Activated CD4-positive, alpha-beta T cell treated with anti-CD3 and anti-CD28 coated beads, Interleukin-2, amount 10 ng/mL, durations not matched to agents 7 days and 5 days (primary cell): Measurements from ENCODE around the gene HM13. TPM values are rescaled to one million over a fixed set of nuclear protein-coding genes. Genes with fewer than 3 reads are reported as not detected.

ENCODE experiments used
- CTCF ChIA-PET: fragments of 350-600 bp; sonication (Branson Sonifier 250); formaldehyde crosslinking; loops from one replicate; lab custom pipeline; 2021; ENCODE audit warnings: antibody characterized with exemption; lab: Charles Lee
- POLR2A ChIA-PET: fragments of 350-600 bp; sonication (Branson Sonifier 250); formaldehyde crosslinking; loops from one replicate; lab custom pipeline; 2021; ENCODE audit warnings: antibody characterized with exemption; lab: Charles Lee
- DNase-seq: peaks from one replicate; pipeline ENCODE4 v3.0.0-alpha.2; 2020
- H3K27ac Mint-ChIP-seq: one replicate; pipeline ENCODE4 v1.8.0; 2021; ENCODE audit warnings: mild to moderate bottlenecking, moderate library complexity, mixed read lengths
- H3K27me3 Mint-ChIP-seq: one replicate; pipeline ENCODE4 v1.8.0; 2021; ENCODE audit warnings: mixed read lengths
- H3K36me3 Mint-ChIP-seq: one replicate; pipeline ENCODE4 v1.8.0; 2021; ENCODE audit warnings: low read depth, mixed read lengths
- H3K4me1 Mint-ChIP-seq: one replicate; pipeline ENCODE4 v1.8.0; 2021; ENCODE audit warnings: mixed read lengths
- H3K4me3 Mint-ChIP-seq: one replicate; pipeline ENCODE4 v1.8.0; 2021; ENCODE audit warnings: mild to moderate bottlenecking, moderate library complexity, mixed read lengths
- H3K9me3 Mint-ChIP-seq: one replicate; pipeline ENCODE4 v1.8.0; 2021; ENCODE audit warnings: mixed read lengths
- total RNA-seq, 2 experiments: library from RNA; stranded (reverse); gene quantifications; one replicate each; pipeline ENCODE4 v1.2.3, GENCODE V29; 2021

The HM13 gene
- total RNA-seq, 2 experiments from 2014 or later = 137 to 146 TPM

DNA sequence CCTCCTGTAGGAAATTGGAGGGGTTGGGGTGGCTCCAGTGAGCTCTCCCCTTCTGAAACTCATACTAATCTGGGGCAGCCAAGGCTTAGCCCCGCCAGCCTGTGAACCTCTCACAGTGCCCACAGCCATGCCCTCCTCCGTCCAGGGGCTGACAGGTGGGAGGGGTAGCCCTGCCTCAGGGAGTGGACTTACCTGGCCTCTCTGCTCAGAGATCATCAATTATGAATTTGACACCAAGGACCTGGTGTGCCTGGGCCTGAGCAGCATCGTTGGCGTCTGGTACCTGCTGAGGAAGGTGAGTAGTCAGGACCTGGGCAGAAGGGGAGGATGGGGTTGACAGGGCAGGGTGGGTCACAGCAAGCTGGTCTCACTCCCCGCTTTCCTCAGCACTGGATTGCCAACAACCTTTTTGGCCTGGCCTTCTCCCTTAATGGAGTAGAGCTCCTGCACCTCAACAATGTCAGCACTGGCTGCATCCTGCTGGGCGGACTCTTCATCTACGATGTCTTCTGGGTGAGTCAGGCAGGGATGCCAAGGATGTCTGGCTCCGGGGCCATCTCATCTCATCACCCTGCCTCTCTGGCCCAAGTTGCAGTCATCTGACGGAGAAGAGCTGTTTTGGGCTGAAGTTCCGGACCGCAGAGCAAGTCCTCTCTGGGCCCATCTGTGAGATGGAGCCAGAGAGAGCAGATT is 34.7 kb downstream of the HM13 start:
- Mint-ChIP-seq H3K27me3 (no peaks in the 10 kb centered on the region), H3K4me1 (peaks cover 21% of the 10 kb centered on the region), H3K27ac (no peak overlapping the region), H3K4me3 (peak overlapping the region; percentile 83), H3K36me3 (peaks cover 53% of the 10 kb centered on the region), H3K9me3 (no peaks in the 10 kb centered on the region)
- POLR2A ChIA-PET = interaction anchor here (0.7 kb wide), 1 partner anchor 11 kb away, joined by 3 read pairs; no protein-coding TSS in a partner anchor
- CTCF ChIA-PET = interaction anchor here (0.8 to 18.6 kb wide), 3 partner anchors 11 to 61 kb away, joined by 3 to 282 read pairs (median 3); no protein-coding TSS in a partner anchor
- no peak for DNase-seq

DNA sequence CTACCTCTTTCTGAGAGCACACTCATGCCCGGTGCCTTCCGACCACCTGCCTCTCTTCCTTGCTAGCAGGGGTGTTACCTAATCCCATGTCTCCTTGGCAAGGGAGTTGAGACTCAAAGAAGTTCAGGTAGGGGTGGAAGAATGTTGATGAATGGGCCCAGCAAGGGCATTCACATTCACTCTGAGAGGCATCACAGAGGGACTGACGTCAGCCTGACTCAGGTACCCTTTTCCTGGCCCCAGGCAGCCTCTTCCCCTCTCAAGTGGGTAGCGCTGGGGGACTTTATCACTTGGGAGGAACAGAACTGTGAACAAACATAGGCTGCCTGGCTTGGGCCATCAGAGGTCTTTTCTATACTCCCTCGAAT is 35.3 kb downstream of the HM13 start:
- H3K4me3 Mint-ChIP-seq = no peak overlapping the region
- CTCF ChIA-PET = interaction anchor here (1.4 to 18.6 kb wide), 2 partner anchors 10 to 61 kb away, joined by 3 to 282 read pairs; no protein-coding TSS in a partner anchor
- POLR2A ChIA-PET = interaction anchor here (0.7 kb wide), 1 partner anchor 10 kb away, joined by 3 read pairs; no protein-coding TSS in a partner anchor

DNA sequence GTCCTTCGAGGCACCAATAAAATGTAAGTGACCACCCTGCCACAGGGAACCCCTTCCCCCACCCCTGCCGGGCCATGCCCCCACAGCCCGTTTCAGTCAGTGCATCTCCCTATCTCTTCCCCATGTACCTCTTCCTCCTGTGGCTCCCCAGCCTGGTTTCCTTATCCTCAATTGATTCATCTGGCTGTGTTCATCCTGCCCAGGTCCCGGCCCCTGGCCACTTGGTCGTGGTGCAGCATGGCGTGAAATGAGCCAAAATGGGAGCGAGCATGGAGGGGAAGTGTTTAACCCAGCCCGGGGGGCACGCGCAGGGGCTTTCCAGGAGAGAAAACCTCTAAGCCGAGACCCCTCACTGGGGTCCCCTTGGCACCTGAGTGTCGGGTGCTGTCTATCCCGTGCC is 35.9 kb downstream of the HM13 start:
- peaks cover 51% of the 10 kb centered on the region for H3K36me3 Mint-ChIP-seq
- CTCF ChIA-PET = interaction anchor here (1.5 to 18.6 kb wide), 4 partner anchors 12 to 60 kb away, joined by 3 to 282 read pairs (median 22); no protein-coding TSS in a partner anchor

More for the DNA sequence above, 35.3 kb downstream of the HM13 start:
- Mint-ChIP-seq H3K4me1 (peaks cover 19% of the 10 kb centered on the region), H3K36me3 (peaks cover 49% of the 10 kb centered on the region), H3K27me3 (no peaks in the 10 kb centered on the region), H3K27ac (no peak overlapping the region), H3K9me3 (no peaks in the 10 kb centered on the region)
- no peak for DNase-seq

GRCh38 chr20:31551163-31552081 is 37.2 kb downstream of the HM13 start:
- no peaks in the 10 kb centered on the region for H3K27me3 Mint-ChIP-seq
- H3K4me1 Mint-ChIP-seq = peaks cover 17% of the 10 kb centered on the region
- H3K9me3 Mint-ChIP-seq = no peaks in the 10 kb centered on the region
- peak overlapping the region; percentile 9 for H3K27ac Mint-ChIP-seq
- POLR2A ChIA-PET = no interaction called here
- H3K4me3 Mint-ChIP-seq = no peak overlapping the region
- CTCF ChIA-PET = interaction anchor here (0.6 to 18.6 kb wide), 11 partner anchors 9 to 172 kb away, joined by 3 to 282 read pairs (median 3); no protein-coding TSS in a partner anchor
- peaks cover 51% of the 10 kb centered on the region for H3K36me3 Mint-ChIP-seq
- no peak for DNase-seq

More for the DNA sequence above, 35.9 kb downstream of the HM13 start:
- H3K9me3 Mint-ChIP-seq = no peaks in the 10 kb centered on the region
- no peak overlapping the region for H3K4me3 Mint-ChIP-seq
- H3K4me1 Mint-ChIP-seq = peaks cover 19% of the 10 kb centered on the region
- no peaks in the 10 kb centered on the region for H3K27me3 Mint-ChIP-seq
- POLR2A ChIA-PET = no interaction called here
- H3K27ac Mint-ChIP-seq = no peak overlapping the region
- no peak for DNase-seq

DNA sequence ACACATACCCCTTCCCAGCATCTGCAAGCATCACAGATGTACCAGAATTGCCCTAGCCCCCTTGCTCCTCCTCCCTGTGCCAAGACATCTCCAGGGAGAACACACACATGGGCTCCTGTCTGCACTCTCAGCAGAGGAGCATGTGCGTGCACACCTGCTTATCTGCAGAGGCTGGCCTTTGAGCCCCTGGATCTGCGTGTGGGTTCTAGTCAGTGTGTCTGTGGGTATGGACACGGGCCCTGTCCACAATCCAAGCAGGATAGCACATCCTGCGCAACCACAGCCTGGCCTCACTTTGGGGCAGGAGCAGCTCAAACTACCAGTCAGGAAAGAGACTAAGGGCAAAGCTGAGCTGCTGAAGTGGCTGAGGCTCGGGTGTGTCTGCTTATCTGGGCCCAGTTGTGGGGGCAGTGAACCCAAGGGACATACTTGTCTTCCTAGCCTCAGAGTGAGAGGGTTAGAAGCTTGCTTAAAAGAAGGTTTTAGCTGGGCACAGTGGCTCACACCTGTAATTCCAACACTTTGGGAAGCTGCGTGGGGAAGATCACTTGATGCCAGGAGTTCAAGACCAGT is 41.0 kb downstream of the HM13 start:
- ChIA-PET POLR2A (no interaction called here), CTCF (interaction anchor here (1.0 to 18.6 kb wide), 4 partner anchors 13 to 169 kb away, joined by 3 to 282 read pairs (median 10); no protein-coding TSS in a partner anchor)
- peak overlapping the region; percentile 68 for H3K27ac Mint-ChIP-seq
- H3K9me3 Mint-ChIP-seq = no peaks in the 10 kb centered on the region
- H3K27me3 Mint-ChIP-seq = no peaks in the 10 kb centered on the region
- peaks cover 31% of the 10 kb centered on the region for H3K36me3 Mint-ChIP-seq
- H3K4me1 Mint-ChIP-seq = peaks cover 6% of the 10 kb centered on the region
- no peak for DNase-seq
- H3K4me3 Mint-ChIP-seq = no peak overlapping the region

DNA sequence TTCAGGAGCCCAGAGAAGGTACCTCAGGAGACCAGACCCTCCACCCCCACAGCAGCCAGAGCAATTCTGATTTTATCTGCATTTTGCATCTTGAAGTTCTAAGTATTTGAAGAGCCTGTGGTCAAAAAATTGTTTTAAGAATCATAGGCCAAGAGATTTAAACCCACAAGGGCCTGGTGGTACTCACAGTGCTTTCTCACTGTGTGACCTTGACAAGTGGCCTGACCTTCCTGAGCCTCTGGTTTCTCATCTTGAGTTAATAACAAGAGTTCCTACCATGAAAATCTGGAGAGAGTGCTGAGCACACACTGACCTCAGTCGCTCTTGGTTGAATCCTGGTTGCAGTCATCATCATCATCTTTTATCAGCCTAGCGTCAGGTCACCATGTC is 45.5 kb downstream of the HM13 start:
- Mint-ChIP-seq H3K4me1 (peaks cover 7% of the 10 kb centered on the region), H3K9me3 (no peaks in the 10 kb centered on the region), H3K27me3 (no peaks in the 10 kb centered on the region), H3K4me3 (no peak overlapping the region), H3K36me3 (peaks cover 43% of the 10 kb centered on the region), H3K27ac (peak overlapping the region; percentile 78)
- CTCF ChIA-PET = interaction anchor here (0.6 to 18.6 kb wide), 19 partner anchors 7 to 190 kb away, joined by 3 to 282 read pairs (median 4); partner anchors contain the start of gene ID1
- POLR2A ChIA-PET = interaction anchor here (0.6 to 0.8 kb wide), 2 partner anchors 10 to 53 kb away, joined by 3 read pairs; no protein-coding TSS in a partner anchor
- no peak for DNase-seq

GRCh38 chr20:31560094-31560745 is 46.0 kb downstream of the HM13 start:
- CTCF ChIA-PET = interaction anchor here (0.6 to 18.6 kb wide), 18 partner anchors 8 to 189 kb away, joined by 3 to 282 read pairs (median 4); partner anchors contain the start of gene ID1
- Mint-ChIP-seq H3K9me3 (no peaks in the 10 kb centered on the region), H3K4me1 (peaks cover 7% of the 10 kb centered on the region), H3K27ac (peak overlapping the region; percentile 78), H3K27me3 (no peaks in the 10 kb centered on the region), H3K36me3 (peaks cover 40% of the 10 kb centered on the region), H3K4me3 (no peak overlapping the region)
- peak; percentile 83 for DNase-seq
- POLR2A ChIA-PET = interaction anchor here (0.6 to 0.8 kb wide), 2 partner anchors 11 to 53 kb away, joined by 3 read pairs; no protein-coding TSS in a partner anchor

GRCh38 chr20:31560746-31561598 is 46.7 kb downstream of the HM13 start:
- H3K4me3 Mint-ChIP-seq = no peak overlapping the region
- peaks cover 11% of the 10 kb centered on the region for H3K4me1 Mint-ChIP-seq
- no peaks in the 10 kb centered on the region for H3K27me3 Mint-ChIP-seq
- DNase-seq = no peak
- H3K36me3 Mint-ChIP-seq = peaks cover 45% of the 10 kb centered on the region
- H3K9me3 Mint-ChIP-seq = no peaks in the 10 kb centered on the region
- ChIA-PET CTCF (interaction anchor here (0.5 to 18.6 kb wide), 15 partner anchors 7 to 107 kb away, joined by 3 to 282 read pairs (median 5); partner anchors contain the start of gene ID1), POLR2A (no interaction called here)
- H3K27ac Mint-ChIP-seq = peak overlapping the region; percentile 78

DNA sequence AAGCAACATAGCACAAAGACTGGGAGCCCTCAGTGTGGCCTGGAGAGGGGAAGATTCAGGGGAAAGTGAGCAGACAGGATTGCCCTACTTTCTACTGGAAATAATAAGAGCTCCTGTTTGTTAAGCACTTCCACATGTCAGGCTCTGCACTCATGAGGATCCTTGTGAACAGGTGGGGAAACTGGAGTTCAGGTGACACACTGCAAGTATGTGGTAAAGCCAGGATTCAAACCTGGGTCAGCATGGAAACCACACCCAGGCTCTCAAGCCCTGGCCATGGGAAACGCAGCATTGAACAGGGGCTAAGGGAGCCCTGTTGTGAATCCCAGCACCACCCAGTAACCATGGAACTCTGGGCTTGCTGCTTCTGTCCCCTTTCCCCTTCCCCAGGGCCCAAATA is 48.0 kb downstream of the HM13 start:
- ChIA-PET POLR2A (no interaction called here), CTCF (interaction anchor here (0.6 to 18.6 kb wide), 16 partner anchors 9 to 162 kb away, joined by 3 to 282 read pairs (median 4); partner anchors contain the start of gene ID1)
- no peaks in the 10 kb centered on the region for H3K27me3 Mint-ChIP-seq
- no peak for DNase-seq
- H3K4me3 Mint-ChIP-seq = no peak overlapping the region
- peak overlapping the region; percentile 61 for H3K27ac Mint-ChIP-seq
- no peaks in the 10 kb centered on the region for H3K9me3 Mint-ChIP-seq
- peaks cover 41% of the 10 kb centered on the region for H3K36me3 Mint-ChIP-seq
- peaks cover 20% of the 10 kb centered on the region for H3K4me1 Mint-ChIP-seq

DNA sequence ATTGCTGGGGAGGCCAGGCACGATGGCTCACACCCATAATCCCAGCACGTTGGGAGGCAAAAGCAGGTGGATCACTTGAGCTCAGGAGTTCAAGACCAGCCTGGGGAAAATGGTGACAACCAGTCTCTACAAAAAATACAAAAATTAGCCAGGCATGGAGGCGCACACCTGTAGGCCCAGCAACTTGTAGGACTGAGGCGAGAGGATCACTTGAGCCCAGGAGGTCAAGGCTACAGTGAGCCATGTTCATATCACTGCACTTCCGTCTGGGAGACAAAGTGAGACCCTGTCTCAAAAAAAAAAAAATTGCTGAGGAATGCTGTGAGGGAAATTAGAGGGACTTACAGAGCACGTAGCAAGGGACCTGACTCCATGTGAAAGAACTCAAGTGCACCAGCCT is 50.0 kb downstream of the HM13 start:
- CTCF ChIA-PET = interaction anchor here (5.0 to 18.6 kb wide), 2 partner anchors 12 to 46 kb away, joined by 36 to 282 read pairs; no protein-coding TSS in a partner anchor
- Mint-ChIP-seq H3K27me3 (no peaks in the 10 kb centered on the region), H3K9me3 (no peaks in the 10 kb centered on the region), H3K4me1 (peaks cover 27% of the 10 kb centered on the region), H3K36me3 (peaks cover 40% of the 10 kb centered on the region), H3K27ac (no peak overlapping the region), H3K4me3 (no peak overlapping the region)
- no peak for DNase-seq
- POLR2A ChIA-PET = no interaction called here
